Psoas muscle (tissue), 8 donors: ENCODE measurements around the gene CELF2. TPM values are rescaled to one million over a fixed set of nuclear protein-coding genes. Genes with fewer than 3 reads are reported as not detected.

ENCODE experiments used
- ATAC-seq, 4 donors: fragments of 200-7000 bp; cut with Tn5 transposase; one replicate each; pipeline ENCODE4 v1.9.1; 2020; ENCODE audit warnings: moderate library complexity in 3 of 4, mild to moderate bottlenecking in 2 of 4
- DNase-seq, 2 donors: peaks; one replicate each; pipeline ENCODE4 v3.0.0-alpha.2; 2020
- H3K27ac ChIP-seq: fragments of 200-600 bp; one replicate; pipeline ENCODE4 v1.8.0; 2022
- H3K27me3 ChIP-seq, 3 donors: fragments of 200-600 bp in 1 of 3; one replicate each; pipeline versions ENCODE4 v1.6.1 to v1.8.0; 2013 to 2022; ENCODE audit warnings: low read length in 2 of 3, mild to moderate bottlenecking in 2 of 3, moderate library complexity in 1 of 3; ENCODE audit not compliant: insufficient read depth in 3 of 3
- H3K36me3 ChIP-seq, 2 donors: fragments of 200-600 bp in 1 of 2; one replicate each; pipeline versions ENCODE4 v1.6.1 to v1.8.0; 2013 to 2022; ENCODE audit warnings: low read depth in 1 of 2, mild to moderate bottlenecking in 1 of 2, moderate library complexity in 1 of 2; ENCODE audit not compliant: insufficient read depth in 1 of 2
- H3K4me1 ChIP-seq: fragments of 200-600 bp; one replicate; pipeline ENCODE4 v1.8.0; 2022
- H3K4me3 ChIP-seq: fragments of 200-600 bp; one replicate; pipeline ENCODE4 v1.8.0; 2022; ENCODE audit warnings: mild to moderate bottlenecking
- H3K9me3 ChIP-seq: fragments of 200-600 bp; one replicate; pipeline ENCODE4 v1.8.0; 2022
- WGBS, 3 donors: extraction: QIAGEN DNeasy Blood & Tissue Kit; methylation state at CpG; one replicate each; pipeline versions ENCODE4 v1.1.6 to v1.1.7; 2013; 5-methylcytosine and 5-hydroxymethylcytosine counted together
- intact Hi-C, 2 donors: fragments of 100-400 bp; cut with DNase I; formaldehyde crosslinking; loops; one replicate each; pipeline versions ENCODE4 v1.11.0 to v1.14.2; 2022
- polyA plus RNA-seq, 3 donors: library from polyadenylated mRNA; stranded (reverse); fragments of 200-250 nt; gene quantifications; one replicate each; pipeline ENCODE4 v1.2.3, GENCODE V29; 2013
- total RNA-seq, 4 donors: library from RNA; stranded (reverse); fragmentation: NEBNext Ultra II Directional in 2 of 4; extraction: Animal tissue kit (Norgen Biotek cat#: 25700) in 2 of 4; gene quantifications; one replicate each; pipeline versions ENCODE4 v1.2.1 to v1.2.4, GENCODE V29; 2021 to 2023
- TF ChIP-seq, protein P1 (sequence below): fragments of 200-600 bp; IDR thresholded peaks from one replicate; pipeline ENCODE4 v1.8.0; 2022; ENCODE audit warnings: antibody characterized with exemption
- donor health status: healthy with polysubstance abuse.
- donor health status: DM: no; HTN: no; CAD: no; lungs with moderate emphysema.
- donor health status: Bipolar disorder and iron deficiency.
- donor health status: healthy.
- donor health status: DM: yes; HTN: yes; CAD: no.
- donor health status: DM: no; HTN: no; CAD: no.
- donor health status: DM: no; HTN: no; CAD: no.
- donor health status: DM: yes; HTN: yes; CAD: no.

Gene CELF2
- total and polyA plus RNA-seq, 7 donors: 9.8 to 47.8 (median 29.0) TPM

- no peak for DNase-seq
- Histone ChIP-seq H3K9me3 (no peaks in the 10 kb centered on the region), H3K36me3 (peaks cover 0 to 20% of the 10 kb centered on the region in 2 donors), H3K27ac (no peak overlapping the region), H3K4me3 (no peak overlapping the region), H3K4me1 (no peaks in the 10 kb centered on the region), H3K27me3 (no peaks in the 10 kb centered on the region)
- TF ChIP-seq, protein P1, sequence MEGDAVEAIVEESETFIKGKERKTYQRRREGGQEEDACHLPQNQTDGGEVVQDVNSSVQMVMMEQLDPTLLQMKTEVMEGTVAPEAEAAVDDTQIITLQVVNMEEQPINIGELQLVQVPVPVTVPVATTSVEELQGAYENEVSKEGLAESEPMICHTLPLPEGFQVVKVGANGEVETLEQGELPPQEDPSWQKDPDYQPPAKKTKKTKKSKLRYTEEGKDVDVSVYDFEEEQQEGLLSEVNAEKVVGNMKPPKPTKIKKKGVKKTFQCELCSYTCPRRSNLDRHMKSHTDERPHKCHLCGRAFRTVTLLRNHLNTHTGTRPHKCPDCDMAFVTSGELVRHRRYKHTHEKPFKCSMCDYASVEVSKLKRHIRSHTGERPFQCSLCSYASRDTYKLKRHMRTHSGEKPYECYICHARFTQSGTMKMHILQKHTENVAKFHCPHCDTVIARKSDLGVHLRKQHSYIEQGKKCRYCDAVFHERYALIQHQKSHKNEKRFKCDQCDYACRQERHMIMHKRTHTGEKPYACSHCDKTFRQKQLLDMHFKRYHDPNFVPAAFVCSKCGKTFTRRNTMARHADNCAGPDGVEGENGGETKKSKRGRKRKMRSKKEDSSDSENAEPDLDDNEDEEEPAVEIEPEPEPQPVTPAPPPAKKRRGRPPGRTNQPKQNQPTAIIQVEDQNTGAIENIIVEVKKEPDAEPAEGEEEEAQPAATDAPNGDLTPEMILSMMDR: no peak
- WGBS, 3 donors: 41 to 52% (median 42%) methylated on average over 3 of the region's 3 CpGs
- no peak for ATAC-seq
- intact Hi-C loops: no loop called here
Measured at GRCh38 chr10:11265484-11265883, 247.8 kb downstream of the CELF2 start.

- ATAC-seq: no peak
- Histone ChIP-seq H3K9me3 (no peaks in the 10 kb centered on the region), H3K4me1 (no peaks in the 10 kb centered on the region), H3K27ac (no peak overlapping the region), H3K27me3 (no peaks in the 10 kb centered on the region), H3K4me3 (no peak overlapping the region), H3K36me3 (peaks cover 0 to 21% of the 10 kb centered on the region in 2 donors)
- no peak for DNase-seq
- WGBS, 3 donors: 83 to 86% (median 85%) methylated on average over 4 of the region's 4 CpGs
- intact Hi-C loops: no loop called here
- TF ChIP-seq, protein P1: no peak
Measured at GRCh38 chr10:11266426-11266825, 248.8 kb downstream of the CELF2 start.

DNA sequence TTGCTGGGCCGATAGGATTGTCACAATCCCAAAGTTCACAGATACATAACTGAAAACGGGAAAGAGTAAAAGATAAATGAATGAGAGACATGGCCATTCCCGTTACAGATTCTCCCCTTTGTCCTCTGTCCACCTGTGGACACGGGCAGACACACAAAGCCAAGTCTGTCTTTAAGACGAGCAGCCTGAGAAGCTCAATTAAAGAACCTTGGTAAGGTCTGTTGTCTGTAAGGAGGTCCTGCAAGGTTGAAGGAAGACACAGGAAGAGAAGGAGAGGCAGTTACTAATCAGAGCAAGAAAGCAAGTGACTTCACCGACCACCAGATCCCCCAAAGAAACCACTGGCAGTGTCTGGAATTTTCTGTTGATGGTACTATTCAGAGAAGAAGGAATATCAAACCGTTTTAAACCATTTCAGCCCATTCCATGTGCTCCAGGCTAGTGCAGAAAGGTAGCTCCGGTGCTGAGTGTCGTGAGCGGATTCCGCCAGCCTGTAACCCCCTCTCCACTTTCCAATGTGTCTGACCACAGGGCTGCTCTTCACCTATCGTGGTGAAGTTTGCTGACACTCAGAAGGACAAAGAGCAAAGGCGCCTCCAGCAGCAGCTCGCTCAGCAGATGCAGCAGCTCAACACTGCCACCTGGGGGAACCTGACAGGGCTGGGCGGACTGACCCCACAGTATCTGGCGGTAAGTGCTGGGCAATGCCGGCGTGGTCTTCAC is 252.6 kb downstream of the CELF2 start:
- intact Hi-C loops: no loop called here
- H3K36me3 ChIP-seq: peaks cover 4 to 51% of the 10 kb centered on the region in 2 donors
- DNase-seq: peak; percentile 68 to 86

DNA sequence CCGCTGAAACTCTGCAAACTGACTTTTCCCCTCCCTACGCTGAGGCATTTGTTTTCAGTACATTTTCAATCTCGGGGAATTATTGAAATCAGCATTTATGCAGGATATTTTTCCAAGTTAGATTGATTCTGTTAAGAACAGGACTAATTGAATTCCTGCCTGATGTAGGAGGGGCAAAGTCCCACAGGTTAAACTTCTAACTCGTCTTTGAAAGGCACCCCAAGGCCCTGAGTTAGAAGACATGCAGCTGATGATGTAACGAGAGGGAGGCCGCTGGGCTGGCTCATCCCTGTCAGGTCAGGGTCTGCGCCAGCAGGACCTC is 253.1 kb downstream of the CELF2 start:
- H3K9me3 ChIP-seq: no peaks in the 10 kb centered on the region
- no peak overlapping the region for H3K4me3 ChIP-seq
- no peaks in the 10 kb centered on the region for H3K27me3 ChIP-seq
- peaks cover 4 to 55% of the 10 kb centered on the region in 2 donors for H3K36me3 ChIP-seq
- no peak overlapping the region for H3K27ac ChIP-seq
- intact Hi-C loops: no loop called here
- 49 to 57% (median 55%) methylated on average over 7 of the region's 7 CpGs for WGBS, 3 donors
- no peak for ATAC-seq
- H3K4me1 ChIP-seq: no peaks in the 10 kb centered on the region
- TF ChIP-seq, protein P1: no peak
- DNase-seq: no peak

More for the DNA sequence above, 252.6 kb downstream of the CELF2 start:
- TF ChIP-seq, protein P1: peak; percentile 80
- H3K4me1 ChIP-seq: no peaks in the 10 kb centered on the region
- peak; percentile 82 to 94 (median 88) for ATAC-seq
- H3K27me3 ChIP-seq: no peaks in the 10 kb centered on the region
- H3K4me3 ChIP-seq: no peak overlapping the region
- no peak overlapping the region for H3K27ac ChIP-seq
- H3K9me3 ChIP-seq: no peaks in the 10 kb centered on the region
- 45 to 52% (median 50%) methylated on average over 18 of the region's 18 CpGs for WGBS, 3 donors
